Uterine smooth muscle cell (primary cell): Measurements from ENCODE around the gene LYPD8. TPM values are rescaled to one million over a fixed set of nuclear protein-coding genes. Genes with fewer than 3 reads are reported as not detected.

ENCODE experiments used
- total RNA-seq: library from RNA; depleted of rRNA; stranded (reverse); fragments of >200 nt; gene quantifications from 2 replicates; pipeline ENCODE4 v1.2.3, GENCODE V29; 2014

Gene LYPD8, protein sequence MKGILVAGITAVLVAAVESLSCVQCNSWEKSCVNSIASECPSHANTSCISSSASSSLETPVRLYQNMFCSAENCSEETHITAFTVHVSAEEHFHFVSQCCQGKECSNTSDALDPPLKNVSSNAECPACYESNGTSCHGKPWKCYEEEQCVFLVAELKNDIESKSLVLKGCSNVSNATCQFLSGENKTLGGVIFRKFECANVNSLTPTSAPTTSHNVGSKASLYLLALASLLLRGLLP
- total RNA-seq: not detected in 2 replicates

GRCh38 chr1:248755517-248755916, at the start of gene LYPD8:
Gene LYPD8, minus strand, starts transcription at chr1:248755759. Its CDS starts 4,678 bp downstream, at chr1:248751081.

DNA sequence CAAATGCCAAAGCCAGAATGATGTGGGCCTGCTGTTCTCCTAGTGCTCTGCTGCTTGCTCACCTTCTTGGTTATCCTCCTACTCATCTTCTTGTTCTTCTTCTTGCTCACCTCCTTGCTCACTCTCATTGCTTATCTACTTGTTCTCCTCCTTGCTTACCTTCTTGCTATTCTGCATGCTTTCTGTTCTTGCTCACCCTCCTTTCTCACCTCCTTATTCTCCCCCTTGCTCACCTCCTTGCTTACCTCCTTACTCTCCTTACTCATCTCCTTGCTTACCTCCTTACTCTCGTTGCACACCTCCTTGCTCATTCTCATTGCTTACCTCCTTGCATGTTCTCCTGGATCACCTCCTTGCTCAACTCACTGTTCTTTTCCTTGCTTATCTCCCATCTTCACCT, 52.8 kb downstream of the LYPD8 start, which contains the start of gene OR14I1:
TSS of gene OR14I1 (minus strand) at position 53 of the 400 bp plus-strand sequence.

Other genes starting within 250 kb of the LYPD8 start
- not detected in 2 replicates for gene OR2G6, start 247.7 kb downstream of the LYPD8 start, total RNA-seq
- gene OR2T29, start 193.0 kb downstream of the LYPD8 start, total RNA-seq: not detected in 2 replicates
- not detected in 2 replicates for gene OR2T34, start 181.0 kb downstream of the LYPD8 start, total RNA-seq
- gene OR2T10, start 158.1 kb downstream of the LYPD8 start, total RNA-seq: not detected in 2 replicates
- not detected in 2 replicates for gene OR2T11, start 120.7 kb downstream of the LYPD8 start, total RNA-seq
- not detected in 2 replicates for gene OR2T35, start 110.5 kb downstream of the LYPD8 start, total RNA-seq
- not detected in 2 replicates for gene OR2T27, start 100.2 kb downstream of the LYPD8 start, total RNA-seq
- not detected in 2 replicates for gene OR14I1, start 53.0 kb downstream of the LYPD8 start, total RNA-seq
- 38.9 and 48.5 TPM in 2 replicates for gene SH3BP5L, start 70.2 kb upstream of the LYPD8 start, total RNA-seq
- 15.9 and 18.6 TPM in 2 replicates for gene ZNF672, start 82.5 kb upstream of the LYPD8 start, total RNA-seq
- 24.9 and 35.0 TPM in 2 replicates for gene ZNF692, start 103.3 kb upstream of the LYPD8 start, total RNA-seq
- gene PGBD2, start 150.5 kb upstream of the LYPD8 start, total RNA-seq: 4.6 and 7.2 TPM in 2 replicates